H1 (cell line): Measurements from ENCODE around the gene SLC7A7. TPM values are rescaled to one million over a fixed set of nuclear protein-coding genes. Genes with fewer than 3 reads are reported as not detected.

Experiments
- CTCF ChIA-PET: fragments of 300-600 bp; sonication (Branson Sonifier 250); formaldehyde crosslinking; loops from one replicate; lab custom pipeline; 2021; ENCODE audit not compliant: partially characterized antibody; lab: Charles Lee
- POLR2A ChIA-PET: fragments of 300-600 bp; sonication (Branson Sonifier 250); formaldehyde crosslinking; loops from one replicate; lab custom pipeline; 2021; ENCODE audit warnings: inconsistent platforms; ENCODE audit not compliant: partially characterized antibody; lab: Charles Lee
- DNase-seq, 2 experiments: peaks; one replicate each; pipeline versions ENCODE4 v3.0.0 to v3.0.0-alpha.2; 2010 to 2022; ENCODE audit warnings: low spot score in 2 of 2, low read depth in 1 of 2, mixed read lengths in 1 of 2
- FAIRE-seq: peaks from 2 replicates; lab custom pipeline; 2011; peaks lifted over from hg19 to GRCh38; lab: Jason Lieb, UNC
- H2AFZ ChIP-seq: 2 replicates; pipeline ENCODE4 v1.8.1; 2012; ENCODE audit warnings: low read length, inconsistent platforms
- H2AK5ac ChIP-seq: 2 replicates; pipeline ENCODE4 v1.6.1; 2013; ENCODE audit warnings: low read depth, low read length
- H2BK120ac ChIP-seq: replicated peaks from 2 replicates; pipeline ENCODE3; 2013; ENCODE audit warnings: low read depth, low read length, inconsistent platforms
- H2BK12ac ChIP-seq: 2 replicates; pipeline ENCODE4 v1.6.1; 2013; ENCODE audit warnings: low read depth, low read length
- H2BK15ac ChIP-seq: 2 replicates; pipeline ENCODE4 v1.6.1; 2013; ENCODE audit warnings: low read length
- H2BK20ac ChIP-seq: 2 replicates; pipeline ENCODE4 v1.6.1; 2013; ENCODE audit warnings: low read length
- H2BK5ac ChIP-seq: 2 replicates; pipeline ENCODE4 v1.6.1; 2013; ENCODE audit warnings: low read depth, low read length
- H3K14ac ChIP-seq: 2 replicates; pipeline ENCODE4 v1.6.1; 2013; ENCODE audit warnings: inconsistent platforms; ENCODE audit not compliant: insufficient read length
- H3K18ac ChIP-seq: 2 replicates; pipeline ENCODE4 v1.6.1; 2013; ENCODE audit warnings: low read length; ENCODE audit errors: extremely low read depth
- H3K23ac ChIP-seq: 2 replicates; pipeline ENCODE4 v1.6.1; 2013; ENCODE audit warnings: inconsistent platforms; ENCODE audit not compliant: insufficient read length
- H3K23me2 ChIP-seq: 2 replicates; pipeline ENCODE4 v1.6.1; 2013; ENCODE audit warnings: low read depth, low read length
- H3K27ac ChIP-seq: 2 replicates; pipeline ENCODE4 v1.6.1; 2011; ENCODE audit warnings: low read depth, low read length, inconsistent platforms
- H3K27me3 ChIP-seq, 4 experiments: replicated peaks in 1 of 4; 1 replicate in 1 of 4; 2 replicates in 3 of 4; pipeline versions ENCODE4 v1.6.1 to v1.8.1; 2011 to 2013; ENCODE audit warnings: low read length in 3 of 4, mild to moderate bottlenecking in 3 of 4, inconsistent platforms in 2 of 4, mixed read lengths in 2 of 4, moderate library complexity in 1 of 4; ENCODE audit not compliant: control insufficient read depth in 3 of 4, insufficient read depth in 3 of 4; ENCODE audit errors: extremely low read depth in 1 of 4
- H3K36me3 ChIP-seq, 4 experiments: 2 replicates each; pipeline versions ENCODE4 v1.6.1 to v1.8.1; 2011 to 2013; ENCODE audit warnings: mild to moderate bottlenecking in 4 of 4, low read length in 3 of 4, moderate library complexity in 2 of 4, control low read depth in 1 of 4, inconsistent platforms in 1 of 4; ENCODE audit not compliant: insufficient read depth in 4 of 4, control insufficient read depth in 2 of 4
- H3K4ac ChIP-seq: replicated peaks from 2 replicates; pipeline ENCODE3; 2013; ENCODE audit warnings: low read length, low read depth, mixed read lengths, inconsistent platforms; ENCODE audit not compliant: insufficient read length
- H3K4me1 ChIP-seq, 4 experiments: replicated peaks in 1 of 4; 1 replicate in 1 of 4; 2 replicates in 3 of 4; pipeline versions ENCODE4 v1.6.1 to v1.8.1; 2011 to 2013; ENCODE audit warnings: low read length in 3 of 4, inconsistent platforms in 2 of 4, mixed read lengths in 1 of 4; ENCODE audit not compliant: insufficient read depth in 4 of 4, control insufficient read depth in 3 of 4
- H3K4me2 ChIP-seq, 2 experiments: 2 replicates each; pipeline versions ENCODE4 v1.6.1 to v1.8.1; 2011 to 2013; ENCODE audit warnings: low read depth in 2 of 2, low read length in 2 of 2, control low read depth in 1 of 2, inconsistent platforms in 1 of 2, mild to moderate bottlenecking in 1 of 2; ENCODE audit not compliant: insufficient read depth in 1 of 2
- H3K4me3 ChIP-seq, 4 experiments: fragments of 200-600, 300-600 bp in 1 of 4; sonication (generic), shearing (Covaris generic), sonication (Bioruptor Twin) in 1 of 4; 2 replicates each; pipeline versions ENCODE4 v1.5.1 to v1.8.1; 2011 to 2016; ENCODE audit warnings: low read length in 4 of 4, low read depth in 3 of 4, control low read depth in 2 of 4, inconsistent platforms in 2 of 4, mild to moderate bottlenecking in 2 of 4, mixed read lengths in 1 of 4, moderate library complexity in 1 of 4; ENCODE audit not compliant: insufficient read depth in 2 of 4; ENCODE audit errors: extremely low read depth in 1 of 4
- H3K56ac ChIP-seq: replicated peaks from 2 replicates; pipeline ENCODE3; 2013; ENCODE audit warnings: low read depth, mild to moderate bottlenecking, mixed read lengths, low read length, inconsistent platforms; ENCODE audit not compliant: insufficient read length
- H3K79me1 ChIP-seq: 2 replicates; pipeline ENCODE4 v1.6.1; 2013; ENCODE audit warnings: low read depth, low read length, control low read depth
- H3K79me2 ChIP-seq, 2 experiments: 2 replicates each; pipeline versions ENCODE4 v1.6.1 to v1.8.1; 2012 to 2013; ENCODE audit warnings: low read length in 2 of 2, mild to moderate bottlenecking in 2 of 2, inconsistent platforms in 1 of 2; ENCODE audit not compliant: insufficient read depth in 2 of 2, control insufficient read depth in 1 of 2
- H3K9ac ChIP-seq, 4 experiments: replicated peaks in 1 of 4; 1 replicate in 1 of 4; 2 replicates in 3 of 4; pipeline versions ENCODE4 v1.6.1 to v1.8.1; 2011 to 2013; ENCODE audit warnings: low read depth in 3 of 4, low read length in 3 of 4, control low read depth in 2 of 4, mild to moderate bottlenecking in 2 of 4, moderate library complexity in 2 of 4, inconsistent platforms in 1 of 4; ENCODE audit errors: extremely low read depth in 1 of 4
- H3K9me3 ChIP-seq, 2 experiments: 2 replicates each; pipeline versions ENCODE4 v1.6.1 to v1.8.1; 2012 to 2013; ENCODE audit warnings: mild to moderate bottlenecking in 2 of 2, moderate library complexity in 2 of 2, control low read depth in 1 of 2, inconsistent platforms in 1 of 2, low read depth in 1 of 2, low read length in 1 of 2, mixed read lengths in 1 of 2; ENCODE audit not compliant: insufficient read depth in 2 of 2
- H4K20me1 ChIP-seq, 2 experiments: replicated peaks in 1 of 2; 2 replicates each; pipeline versions ENCODE3 to v1.8.1; 2011 to 2013; ENCODE audit warnings: inconsistent platforms in 2 of 2, low read length in 2 of 2, mild to moderate bottlenecking in 1 of 2; ENCODE audit not compliant: insufficient read depth in 2 of 2, control insufficient read depth in 1 of 2
- H4K5ac ChIP-seq: 2 replicates; pipeline ENCODE4 v1.6.1; 2013; ENCODE audit warnings: low read length, low read depth, mixed read lengths, inconsistent platforms; ENCODE audit not compliant: insufficient read length
- H4K8ac ChIP-seq: 2 replicates; pipeline ENCODE4 v1.8.0; 2013; ENCODE audit warnings: mild to moderate bottlenecking, moderate library complexity, low read length, inconsistent platforms; ENCODE audit not compliant: insufficient read depth; ENCODE audit errors: extremely low read depth
- H4K91ac ChIP-seq: replicated peaks from 2 replicates; pipeline ENCODE3; 2013; ENCODE audit warnings: low read length, mixed read lengths, inconsistent platforms; ENCODE audit not compliant: insufficient read length
- ASH2L ChIP-seq: fragments of 200-600, 300-600 bp; sonication (generic); IDR thresholded peaks from one replicate; pipeline ENCODE4 v1.7.1; 2017; ENCODE audit warnings: low read length
- EP300 ChIP-seq, 2 experiments: IDR thresholded peaks; 1 replicate in 1 of 2; 2 replicates in 1 of 2; pipeline ENCODE4 v1.6.1; 2011 to 2012; ENCODE audit warnings: low read depth in 2 of 2, low read length in 2 of 2, mild to moderate bottlenecking in 2 of 2, borderline replicate concordance in 1 of 2, inconsistent platforms in 1 of 2, moderate library complexity in 1 of 2
- KDM5A ChIP-seq: fragments of 200-600 bp; IDR thresholded peaks from 2 replicates; pipeline ENCODE4 v1.7.1; 2012; ENCODE audit warnings: mild to moderate bottlenecking, low read length, inconsistent platforms, mixed read lengths
- NANOG ChIP-seq: IDR thresholded peaks from 2 replicates; pipeline ENCODE4 v1.6.1; 2011; ENCODE audit warnings: low read length, low read depth, mild to moderate bottlenecking, inconsistent platforms; ENCODE audit not compliant: insufficient read depth, poor library complexity, severe bottlenecking
- RBBP5 ChIP-seq: IDR thresholded peaks from 2 replicates; pipeline ENCODE4 v1.7.1; 2012; ENCODE audit warnings: low read depth, mild to moderate bottlenecking, inconsistent platforms, low read length, moderate library complexity, borderline replicate concordance
- RFX5 ChIP-seq: IDR thresholded peaks from 2 replicates; pipeline ENCODE4 v1.6.1; 2011; ENCODE audit warnings: low read depth, low read length, improper control_type of control experiment, borderline replicate concordance
- TAF1 ChIP-seq: IDR thresholded peaks from 2 replicates; pipeline ENCODE4 v1.6.1; 2011; ENCODE audit warnings: mild to moderate bottlenecking, low read depth, low read length
- WGBS, 2 experiments: shearing (Covaris generic) in 1 of 2; methylation state at CpG; one replicate each; pipeline versions ENCODE4 v1.1.6 to v1.1.7; 2013 to 2015; ENCODE audit warnings: low lambda C conversion rate in 2 of 2, mixed read lengths in 2 of 2, inconsistent platforms in 1 of 2, low coverage in 1 of 2, missing lambda C conversion rate in 1 of 2; ENCODE audit not compliant: insufficient replicate concordance in 2 of 2, insufficient coverage in 1 of 2, insufficient read length in 1 of 2; ENCODE audit errors: extremely low coverage in 1 of 2, missing lambda C conversion rate in 1 of 2; 5-methylcytosine and 5-hydroxymethylcytosine counted together
- polyA plus RNA-seq, 7 experiments: library from polyadenylated mRNA; depleted of rRNA in 3 of 7; stranded (reverse) in 5 of 7; unstranded in 2 of 7; fragments of >200 nt in 5 of 7; fragments of 200-250 nt in 2 of 7; gene quantifications; 1 replicate in 5 of 7; 2 replicates in 1 of 7; 4 replicates in 1 of 7; pipeline versions ENCODE4 v1.2.1 to v1.2.3, GENCODE V29; 2011 to 2013; ENCODE audit warnings: missing spikeins in 2 of 7, mixed read lengths in 2 of 7
- total RNA-seq: library from RNA; stranded (reverse); fragmentation: NEBNext Ultra II Directional; extraction: Animal tissue kit (Norgen Biotek cat#: 25700); gene quantifications from 2 replicates; pipeline ENCODE4 v1.2.1, GENCODE V29; 2021

Gene SLC7A7
- total and polyA plus RNA-seq, 2 of the 8 experiments (the other 6 are each of a cell fraction or from before 2014, with no cell fraction given), result 5.8 to 14.9 TPM

- TF ChIP-seq NANOG, result no peak
- no peak for TF ChIP-seq TAF1
- no peak for TF ChIP-seq EP300 (IDR thresholded peaks at IDR 0.05; ENCODE audit: borderline replicate concordance in 1 of 2, low read depth in 2 of 2, low read length in 2 of 2)
- TF ChIP-seq KDM5A, result no peak
- TF ChIP-seq RFX5, result no peak
- TF ChIP-seq RBBP5, result no peak
- no peak for TF ChIP-seq ASH2L
- H4K8ac ChIP-seq, result no peak overlapping the region
- H2BK120ac ChIP-seq, result no peak overlapping the region
- no peaks in the 10 kb centered on the region for H3K36me3 ChIP-seq
- WGBS, 2 experiments, result 87% methylated on average over 3 of the region's 3 CpGs; no CpG with 5 or more reads in 1 of the 2 experiments
- H2AFZ ChIP-seq, result no peak overlapping the region
- H4K91ac ChIP-seq, result no peak overlapping the region
- H2AK5ac ChIP-seq, result no peak overlapping the region
- H2BK15ac ChIP-seq, result no peak overlapping the region
- H4K5ac ChIP-seq, result no peak overlapping the region
- no peak overlapping the region for H3K27ac ChIP-seq
- no peak overlapping the region for H2BK20ac ChIP-seq
- no peak overlapping the region for H3K4me3 ChIP-seq
- H3K4me1 ChIP-seq, result no peaks in the 10 kb centered on the region
- no peaks in the 10 kb centered on the region for H3K79me1 ChIP-seq
- no peak for DNase-seq
- H3K14ac ChIP-seq, result no peak overlapping the region
- H3K4me2 ChIP-seq, result no peak overlapping the region
- H2BK5ac ChIP-seq, result no peak overlapping the region
- POLR2A ChIA-PET, result interaction anchor here (0.8 to 1.7 kb wide), 2 partner anchors 9 to 10 kb away, joined by 3 to 6 read pairs; no protein-coding TSS in a partner anchor
- H3K9ac ChIP-seq, result no peak overlapping the region
- H3K27me3 ChIP-seq, result no peaks in the 10 kb centered on the region
- H2BK12ac ChIP-seq, result no peak overlapping the region
- no peak overlapping the region for H3K4ac ChIP-seq
- no peaks in the 10 kb centered on the region; the same call in 1 of the 2 replicates for H3K23me2 ChIP-seq
- no peak overlapping the region for H3K18ac ChIP-seq
- H3K9me3 ChIP-seq, result peaks cover 3 to 4% of the 10 kb centered on the region in 2 experiments; a peak in 2 of 4 replicates
- no peaks in the 10 kb centered on the region for H4K20me1 ChIP-seq
- FAIRE-seq, result no peak
- no peaks in the 10 kb centered on the region for H3K79me2 ChIP-seq
- CTCF ChIA-PET, result interaction anchor here (0.9 to 1.7 kb wide), 2 partner anchors 26 to 113 kb away, joined by 3 to 6 read pairs; partner anchors contain the start of gene OXA1L
- H3K56ac ChIP-seq, result no peak overlapping the region
- H3K23ac ChIP-seq, result no peak overlapping the region
Observed at GRCh38 chr14:22740020-22740419, 75.2 kb downstream of the SLC7A7 start.
